Sigmoid colon (tissue), 4 donors: ENCODE results near the gene NTM.

Experiments used
- EP300 ChIP-seq, 4 donors: sonication (generic); formaldehyde crosslinking; IDR thresholded peaks; one replicate each; pipeline ENCODE4 v1.6.1; 2017; ENCODE audit warnings: antibody characterized with exemption in 4 of 4
- POLR2A ChIP-seq, 2 donors: fragments of 450-650 bp; IDR thresholded peaks; one replicate each; pipeline ENCODE4 v1.6.1; 2016; ENCODE audit warnings: antibody characterized with exemption in 2 of 2, mild to moderate bottlenecking in 2 of 2, moderate library complexity in 2 of 2
- POLR2AphosphoS5 ChIP-seq, 4 donors: sonication (generic); formaldehyde crosslinking; IDR thresholded peaks; one replicate each; pipeline ENCODE4 v1.6.1; 2017; ENCODE audit warnings: antibody characterized with exemption in 4 of 4
- TF ChIP-seq, protein P1 (sequence below), 4 experiments: fragments of 450-650 bp in 3 of 4; fragments of 200-600 bp in 1 of 4; IDR thresholded peaks; one replicate each; pipeline ENCODE4 v1.5.1; 2016 to 2019; ENCODE audit warnings: antibody characterized with exemption in 4 of 4, mild to moderate bottlenecking in 3 of 4, moderate library complexity in 2 of 4

- TF ChIP-seq POLR2AphosphoS5 (IDR thresholded peaks at IDR 0.05) (no peak), POLR2A (IDR thresholded peaks at IDR 0.05) (no peak), EP300 (IDR thresholded peaks at IDR 0.05) (no peak)
- TF ChIP-seq, protein P1, sequence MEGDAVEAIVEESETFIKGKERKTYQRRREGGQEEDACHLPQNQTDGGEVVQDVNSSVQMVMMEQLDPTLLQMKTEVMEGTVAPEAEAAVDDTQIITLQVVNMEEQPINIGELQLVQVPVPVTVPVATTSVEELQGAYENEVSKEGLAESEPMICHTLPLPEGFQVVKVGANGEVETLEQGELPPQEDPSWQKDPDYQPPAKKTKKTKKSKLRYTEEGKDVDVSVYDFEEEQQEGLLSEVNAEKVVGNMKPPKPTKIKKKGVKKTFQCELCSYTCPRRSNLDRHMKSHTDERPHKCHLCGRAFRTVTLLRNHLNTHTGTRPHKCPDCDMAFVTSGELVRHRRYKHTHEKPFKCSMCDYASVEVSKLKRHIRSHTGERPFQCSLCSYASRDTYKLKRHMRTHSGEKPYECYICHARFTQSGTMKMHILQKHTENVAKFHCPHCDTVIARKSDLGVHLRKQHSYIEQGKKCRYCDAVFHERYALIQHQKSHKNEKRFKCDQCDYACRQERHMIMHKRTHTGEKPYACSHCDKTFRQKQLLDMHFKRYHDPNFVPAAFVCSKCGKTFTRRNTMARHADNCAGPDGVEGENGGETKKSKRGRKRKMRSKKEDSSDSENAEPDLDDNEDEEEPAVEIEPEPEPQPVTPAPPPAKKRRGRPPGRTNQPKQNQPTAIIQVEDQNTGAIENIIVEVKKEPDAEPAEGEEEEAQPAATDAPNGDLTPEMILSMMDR (IDR thresholded peaks at IDR 0.05): no peak
Observed at GRCh38 chr11:132312161-132312560, 941.7 kb downstream of the NTM start.
